Natural killer cell (primary cell): ENCODE measurements around the gene ATP8B4. TPM values are rescaled to one million over a fixed set of nuclear protein-coding genes. Genes with fewer than 3 reads are reported as not detected.

Experiments
- ATAC-seq, 3 donors: fragments of 150-1000 bp in 2 of 3; fragments of 200-7000 bp in 1 of 3; cut with Tn5 transposase; 1 replicate in 1 of 3; 2 replicates in 2 of 3; pipeline ENCODE4 v1.10.0; 2021; ENCODE audit warnings: mild to moderate bottlenecking in 2 of 3, moderate library complexity in 2 of 3
- DNase-seq, 2 donors: peaks; one replicate each; pipeline versions ENCODE4 v3.0.0 to v3.0.0-alpha.2; 2013 to 2021; ENCODE audit warnings: mixed read lengths in 1 of 2
- H3K27ac ChIP-seq: one replicate; pipeline ENCODE4 v1.5.1; 2013; ENCODE audit warnings: mild to moderate bottlenecking, low read length
- H3K27me3 ChIP-seq: one replicate; pipeline ENCODE4 v1.6.1; 2013; ENCODE audit warnings: low read length; ENCODE audit not compliant: control insufficient read depth, insufficient read depth
- H3K36me3 ChIP-seq: one replicate; pipeline ENCODE4 v1.6.1; 2013; ENCODE audit warnings: low read length; ENCODE audit not compliant: control insufficient read depth, insufficient read depth
- H3K4me1 ChIP-seq: one replicate; pipeline ENCODE4 v1.6.1; 2013; ENCODE audit warnings: low read length; ENCODE audit not compliant: control insufficient read depth, insufficient read depth
- H3K4me3 ChIP-seq: one replicate; pipeline ENCODE4 v1.5.1; 2013; ENCODE audit warnings: low read length
- H3K9me3 ChIP-seq: one replicate; pipeline ENCODE4 v1.6.1; 2013; ENCODE audit warnings: low read length; ENCODE audit not compliant: control insufficient read depth, insufficient read depth
- H3K27ac Mint-ChIP-seq, 2 donors: one replicate each; pipeline ENCODE4 v1.8.0; 2022; ENCODE audit warnings: mild to moderate bottlenecking in 2 of 2, mixed read lengths in 2 of 2, moderate library complexity in 1 of 2
- H3K27me3 Mint-ChIP-seq, 2 donors: one replicate each; pipeline ENCODE4 v1.8.0; 2022; ENCODE audit warnings: low read depth in 2 of 2, mixed read lengths in 2 of 2
- H3K36me3 Mint-ChIP-seq: one replicate; pipeline ENCODE4 v1.8.0; 2022; ENCODE audit warnings: mixed read lengths
- H3K4me1 Mint-ChIP-seq, 2 donors: one replicate each; pipeline ENCODE4 v1.8.0; 2022; ENCODE audit warnings: mixed read lengths in 2 of 2
- H3K4me3 Mint-ChIP-seq: one replicate; pipeline ENCODE4 v1.8.0; 2022; ENCODE audit warnings: mild to moderate bottlenecking, moderate library complexity, mixed read lengths
- H3K9me3 Mint-ChIP-seq, 2 donors: one replicate each; pipeline ENCODE4 v1.8.0; 2022; ENCODE audit warnings: mixed read lengths in 2 of 2
- WGBS: methylation state at CpG from one replicate; pipeline ENCODE4 v1.1.7; 2013; ENCODE audit warnings: missing lambda C conversion rate; ENCODE audit not compliant: insufficient coverage; 5-methylcytosine and 5-hydroxymethylcytosine counted together
- intact Hi-C: fragments of 100-400 bp; cut with micrococcal nuclease; formaldehyde crosslinking; loops from one replicate; pipeline ENCODE4 v1.14.2; 2022
- total RNA-seq, 4 donors: library from RNA; stranded (reverse); fragments of 120-200 nt in 1 of 4; gene quantifications; one replicate each; pipeline versions ENCODE4 v1.2.3 to v1.2.4, GENCODE V29; 2013 to 2022
- TF ChIP-seq, protein P1 (sequence below): fragments of 200-600 bp; IDR thresholded peaks from one replicate; pipeline ENCODE4 v1.8.0; 2022; ENCODE audit warnings: antibody characterized with exemption

ATP8B4 gene
- total RNA-seq, 3 donors from 2014 or later (not counting 1 experiment from before 2014, with no cell fraction given), result 55.6 to 89.5 (median 75.1) TPM

DNA sequence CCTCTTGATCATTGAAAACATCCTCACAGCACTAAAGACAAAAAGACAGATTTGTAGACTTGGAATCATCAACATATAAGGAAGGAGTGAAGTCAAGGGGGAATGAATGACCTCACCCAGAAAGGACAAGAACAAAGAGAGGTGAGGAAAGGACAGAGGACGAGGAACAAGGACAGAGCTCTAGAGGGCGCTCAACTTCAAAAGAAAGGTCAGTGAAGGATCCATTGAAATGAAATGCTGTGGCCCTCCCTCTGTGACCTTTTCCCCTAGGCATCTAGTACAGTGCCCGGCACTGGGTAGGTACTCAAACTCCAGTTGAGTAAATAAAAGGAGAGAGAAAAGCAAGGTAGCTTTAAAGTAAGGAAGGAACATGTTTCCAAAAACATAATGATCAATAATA, 2.6 kb downstream of the ATP8B4 start:
- intact Hi-C loops, result no loop called here
- peak overlapping the region; percentile 69 for H3K4me3 Mint-ChIP-seq
- peaks cover 2 to 3% of the 10 kb centered on the region in 2 donors for H3K9me3 Mint-ChIP-seq
- H3K27ac ChIP-seq, result no peak overlapping the region
- no peaks in the 10 kb centered on the region for H3K27me3 Mint-ChIP-seq
- H3K27me3 ChIP-seq, result no peaks in the 10 kb centered on the region
- ATAC-seq (peak; percentile 35 to 58 (median 52)), DNase-seq (no peak)
- peaks cover 74 to 78% of the 10 kb centered on the region in 2 donors for H3K4me1 Mint-ChIP-seq
- no peak overlapping the region for H3K4me3 ChIP-seq
- H3K9me3 ChIP-seq, result no peaks in the 10 kb centered on the region
- no peaks in the 10 kb centered on the region for H3K36me3 Mint-ChIP-seq
- TF ChIP-seq, protein P1, sequence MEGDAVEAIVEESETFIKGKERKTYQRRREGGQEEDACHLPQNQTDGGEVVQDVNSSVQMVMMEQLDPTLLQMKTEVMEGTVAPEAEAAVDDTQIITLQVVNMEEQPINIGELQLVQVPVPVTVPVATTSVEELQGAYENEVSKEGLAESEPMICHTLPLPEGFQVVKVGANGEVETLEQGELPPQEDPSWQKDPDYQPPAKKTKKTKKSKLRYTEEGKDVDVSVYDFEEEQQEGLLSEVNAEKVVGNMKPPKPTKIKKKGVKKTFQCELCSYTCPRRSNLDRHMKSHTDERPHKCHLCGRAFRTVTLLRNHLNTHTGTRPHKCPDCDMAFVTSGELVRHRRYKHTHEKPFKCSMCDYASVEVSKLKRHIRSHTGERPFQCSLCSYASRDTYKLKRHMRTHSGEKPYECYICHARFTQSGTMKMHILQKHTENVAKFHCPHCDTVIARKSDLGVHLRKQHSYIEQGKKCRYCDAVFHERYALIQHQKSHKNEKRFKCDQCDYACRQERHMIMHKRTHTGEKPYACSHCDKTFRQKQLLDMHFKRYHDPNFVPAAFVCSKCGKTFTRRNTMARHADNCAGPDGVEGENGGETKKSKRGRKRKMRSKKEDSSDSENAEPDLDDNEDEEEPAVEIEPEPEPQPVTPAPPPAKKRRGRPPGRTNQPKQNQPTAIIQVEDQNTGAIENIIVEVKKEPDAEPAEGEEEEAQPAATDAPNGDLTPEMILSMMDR, result no peak
- H3K27ac Mint-ChIP-seq, result peak overlapping the region; percentile 74 to 78
- no peaks in the 10 kb centered on the region for H3K36me3 ChIP-seq
- H3K4me1 ChIP-seq, result peaks cover 55% of the 10 kb centered on the region
- 8% methylated on average over 2 of the region's 3 CpGs for WGBS

DNA sequence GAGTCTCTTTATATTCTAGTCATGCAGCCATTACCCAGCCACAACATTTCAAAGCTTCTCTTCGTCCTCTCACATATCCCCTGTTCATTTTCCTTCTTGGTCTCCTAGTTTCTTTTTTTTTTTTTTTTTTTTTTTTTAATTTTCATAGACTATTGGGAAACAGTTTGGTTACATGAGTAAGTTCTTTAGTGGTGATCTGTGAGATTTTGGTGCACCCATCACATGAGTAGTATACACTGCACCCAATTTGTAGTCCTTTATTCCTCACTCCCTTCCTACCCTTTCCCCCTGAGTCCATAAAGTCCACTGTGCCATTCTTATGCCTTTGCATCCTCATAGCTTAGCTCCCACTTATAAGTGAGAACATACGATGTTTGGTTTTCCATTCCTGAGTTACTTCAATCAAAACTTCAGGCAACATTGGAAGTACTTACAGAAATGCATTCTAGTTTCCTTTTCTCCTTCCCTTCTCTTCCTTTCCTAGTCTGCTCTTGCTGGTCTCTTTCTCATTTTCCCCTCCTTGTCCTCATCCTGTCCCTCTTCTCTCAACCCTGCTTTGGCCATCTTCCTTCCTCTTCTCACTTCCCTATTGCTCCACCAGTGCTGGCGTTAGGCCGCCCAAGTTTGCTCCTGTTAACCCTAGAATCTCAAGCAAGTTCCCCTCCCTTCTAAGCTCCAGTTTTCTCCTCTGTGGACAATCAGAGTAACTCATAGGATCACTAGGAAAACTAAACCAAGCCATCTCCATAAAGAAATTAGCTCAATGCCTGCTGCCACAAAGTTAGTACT, 4.8 kb downstream of the ATP8B4 start:
- peaks cover 2 to 3% of the 10 kb centered on the region in 2 donors for H3K9me3 Mint-ChIP-seq
- H3K4me1 Mint-ChIP-seq, result peaks cover 86 to 88% of the 10 kb centered on the region in 2 donors
- H3K4me3 Mint-ChIP-seq, result peak overlapping the region; percentile 1
- H3K36me3 Mint-ChIP-seq, result no peaks in the 10 kb centered on the region
- H3K4me3 ChIP-seq, result no peak overlapping the region
- no peak overlapping the region for H3K27ac ChIP-seq
- no peaks in the 10 kb centered on the region for H3K36me3 ChIP-seq
- DNase-seq (no peak), ATAC-seq (peak in 1 of 3 donors; percentile 47)
- no peaks in the 10 kb centered on the region for H3K9me3 ChIP-seq
- intact Hi-C loops, result no loop called here
- no peaks in the 10 kb centered on the region for H3K27me3 ChIP-seq
- H3K27me3 Mint-ChIP-seq, result no peaks in the 10 kb centered on the region
- H3K27ac Mint-ChIP-seq, result peak overlapping the region; percentile 5 to 43
- WGBS, result 39% methylated on average over 3 of the region's 4 CpGs
- H3K4me1 ChIP-seq, result peaks cover 60% of the 10 kb centered on the region
- TF ChIP-seq, protein P1, result no peak

DNA sequence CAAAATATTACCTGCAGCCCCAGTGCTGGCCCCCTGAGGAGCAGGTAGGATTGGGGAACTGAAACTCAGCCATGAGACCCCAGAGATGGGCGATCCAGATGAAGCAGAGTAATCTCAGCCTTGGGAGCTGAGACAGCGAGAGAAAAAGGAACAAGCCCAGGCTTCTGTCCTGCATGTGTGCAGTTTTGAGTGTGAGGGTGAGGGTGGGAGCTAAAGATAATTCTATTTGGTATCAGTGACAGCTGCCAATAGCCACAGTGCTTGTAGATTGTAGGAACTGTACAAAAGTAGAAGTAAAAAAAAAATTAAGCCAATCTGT, 5.9 kb downstream of the ATP8B4 start:
- Mint-ChIP-seq H3K4me1 (peaks cover 87 to 89% of the 10 kb centered on the region in 2 donors), H3K27me3 (no peaks in the 10 kb centered on the region), H3K4me3 (no peak overlapping the region), H3K9me3 (peaks cover 2 to 3% of the 10 kb centered on the region in 2 donors), H3K36me3 (no peaks in the 10 kb centered on the region), H3K27ac (peak overlapping the region; percentile 91 to 92)
- ATAC-seq (no peak), DNase-seq (no peak)
- H3K36me3 ChIP-seq, result no peaks in the 10 kb centered on the region
- intact Hi-C loops, result no loop called here
- no peaks in the 10 kb centered on the region for H3K27me3 ChIP-seq
- H3K9me3 ChIP-seq, result no peaks in the 10 kb centered on the region
- TF ChIP-seq, protein P1, result no peak
- WGBS, result 62% methylated on average over 2 of the region's 2 CpGs
- peak overlapping the region; percentile 34 for H3K27ac ChIP-seq
- no peak overlapping the region for H3K4me3 ChIP-seq
- H3K4me1 ChIP-seq, result peaks cover 68% of the 10 kb centered on the region
